Transverse colon (tissue), 3 donors: ENCODE measurements around the gene NFYC.

Source experiments
- EP300 ChIP-seq: sonication (generic); formaldehyde crosslinking; IDR thresholded peaks from one replicate; pipeline ENCODE4 v1.6.1; 2017; ENCODE audit warnings: antibody characterized with exemption, low read depth
- TF ChIP-seq, protein P1 (sequence below), 5 experiments: fragments of 200-600 bp in 3 of 5; fragments of 450-650 bp in 2 of 5; sonication (generic) in 3 of 5; IDR thresholded peaks; 1 replicate in 2 of 5; 2 replicates in 3 of 5; pipeline ENCODE4 v1.5.1; 2016 to 2017; ENCODE audit warnings: antibody characterized with exemption in 5 of 5, inconsistent platforms in 3 of 5, mild to moderate bottlenecking in 2 of 5, moderate library complexity in 1 of 5

DNA sequence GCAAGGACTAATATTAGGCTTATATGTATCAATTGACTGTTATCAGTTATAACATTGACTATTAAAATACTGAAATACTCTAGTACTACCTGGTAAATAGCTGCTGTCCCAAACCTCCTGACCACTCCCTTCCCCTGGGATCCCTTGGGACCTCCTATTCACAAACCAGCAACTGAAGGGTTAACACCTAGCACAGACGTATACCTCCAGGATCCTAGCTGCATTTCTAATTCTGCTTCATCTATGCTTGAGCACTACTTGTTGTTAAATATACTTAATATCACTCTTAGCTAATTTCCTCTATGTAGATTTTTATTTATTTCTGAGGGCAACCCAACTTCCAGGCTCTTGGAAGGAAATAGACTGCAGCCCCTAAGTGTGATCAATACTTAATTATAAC lies 1.8 kb upstream of the NFYC start:
- TF ChIP-seq, protein P1, sequence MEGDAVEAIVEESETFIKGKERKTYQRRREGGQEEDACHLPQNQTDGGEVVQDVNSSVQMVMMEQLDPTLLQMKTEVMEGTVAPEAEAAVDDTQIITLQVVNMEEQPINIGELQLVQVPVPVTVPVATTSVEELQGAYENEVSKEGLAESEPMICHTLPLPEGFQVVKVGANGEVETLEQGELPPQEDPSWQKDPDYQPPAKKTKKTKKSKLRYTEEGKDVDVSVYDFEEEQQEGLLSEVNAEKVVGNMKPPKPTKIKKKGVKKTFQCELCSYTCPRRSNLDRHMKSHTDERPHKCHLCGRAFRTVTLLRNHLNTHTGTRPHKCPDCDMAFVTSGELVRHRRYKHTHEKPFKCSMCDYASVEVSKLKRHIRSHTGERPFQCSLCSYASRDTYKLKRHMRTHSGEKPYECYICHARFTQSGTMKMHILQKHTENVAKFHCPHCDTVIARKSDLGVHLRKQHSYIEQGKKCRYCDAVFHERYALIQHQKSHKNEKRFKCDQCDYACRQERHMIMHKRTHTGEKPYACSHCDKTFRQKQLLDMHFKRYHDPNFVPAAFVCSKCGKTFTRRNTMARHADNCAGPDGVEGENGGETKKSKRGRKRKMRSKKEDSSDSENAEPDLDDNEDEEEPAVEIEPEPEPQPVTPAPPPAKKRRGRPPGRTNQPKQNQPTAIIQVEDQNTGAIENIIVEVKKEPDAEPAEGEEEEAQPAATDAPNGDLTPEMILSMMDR (IDR thresholded peaks at IDR 0.05) = no peak
- TF ChIP-seq EP300 = no peak
